Measurements from ENCODE around the gene CD4.

CD4 gene

DNA sequence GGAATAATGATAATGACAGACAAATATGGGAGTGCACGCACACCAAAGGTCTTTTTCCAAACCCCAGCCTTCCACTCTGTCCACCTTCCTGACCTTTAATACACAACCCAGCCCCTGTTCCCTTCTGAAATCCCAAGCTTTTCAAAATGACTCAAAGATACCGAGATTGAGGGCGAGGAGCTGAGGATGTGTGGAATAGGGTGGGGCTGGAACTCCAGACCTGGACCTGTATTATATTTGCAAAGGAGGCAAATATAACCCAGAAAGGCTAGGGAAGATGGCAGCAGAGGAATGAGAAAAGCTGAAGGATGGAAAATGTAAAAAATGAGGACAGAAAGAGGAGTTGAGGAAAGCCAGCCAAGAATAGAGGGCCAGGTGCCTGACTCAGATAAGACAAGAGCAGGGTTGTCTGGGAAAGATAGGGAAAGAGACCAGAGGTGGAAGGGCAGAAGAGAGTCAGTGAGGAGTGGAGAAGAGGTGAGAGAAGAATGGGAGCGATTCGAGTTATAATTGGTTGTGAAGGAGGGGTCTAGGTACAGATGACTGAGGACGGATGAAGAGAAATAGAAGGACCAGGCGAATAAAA is 24.2 kb upstream of the CD4 start:
- DNase-seq (ENCODE audit: low spot score), result no peak

GRCh38 chr12:6765634-6766581 is 23.4 kb upstream of the CD4 start, which contains the start of gene PTMS:
Gene PTMS, plus strand, starts transcription at chr12:6766363. Its CDS starts 343 bp downstream, at chr12:6766706.
- no peak for DNase-seq (ENCODE audit: low spot score)

GRCh38 chr12:6766651-6767349 is 22.5 kb upstream of the CD4 start:
- DNase-seq (ENCODE audit: low spot score), result no peak

DNA sequence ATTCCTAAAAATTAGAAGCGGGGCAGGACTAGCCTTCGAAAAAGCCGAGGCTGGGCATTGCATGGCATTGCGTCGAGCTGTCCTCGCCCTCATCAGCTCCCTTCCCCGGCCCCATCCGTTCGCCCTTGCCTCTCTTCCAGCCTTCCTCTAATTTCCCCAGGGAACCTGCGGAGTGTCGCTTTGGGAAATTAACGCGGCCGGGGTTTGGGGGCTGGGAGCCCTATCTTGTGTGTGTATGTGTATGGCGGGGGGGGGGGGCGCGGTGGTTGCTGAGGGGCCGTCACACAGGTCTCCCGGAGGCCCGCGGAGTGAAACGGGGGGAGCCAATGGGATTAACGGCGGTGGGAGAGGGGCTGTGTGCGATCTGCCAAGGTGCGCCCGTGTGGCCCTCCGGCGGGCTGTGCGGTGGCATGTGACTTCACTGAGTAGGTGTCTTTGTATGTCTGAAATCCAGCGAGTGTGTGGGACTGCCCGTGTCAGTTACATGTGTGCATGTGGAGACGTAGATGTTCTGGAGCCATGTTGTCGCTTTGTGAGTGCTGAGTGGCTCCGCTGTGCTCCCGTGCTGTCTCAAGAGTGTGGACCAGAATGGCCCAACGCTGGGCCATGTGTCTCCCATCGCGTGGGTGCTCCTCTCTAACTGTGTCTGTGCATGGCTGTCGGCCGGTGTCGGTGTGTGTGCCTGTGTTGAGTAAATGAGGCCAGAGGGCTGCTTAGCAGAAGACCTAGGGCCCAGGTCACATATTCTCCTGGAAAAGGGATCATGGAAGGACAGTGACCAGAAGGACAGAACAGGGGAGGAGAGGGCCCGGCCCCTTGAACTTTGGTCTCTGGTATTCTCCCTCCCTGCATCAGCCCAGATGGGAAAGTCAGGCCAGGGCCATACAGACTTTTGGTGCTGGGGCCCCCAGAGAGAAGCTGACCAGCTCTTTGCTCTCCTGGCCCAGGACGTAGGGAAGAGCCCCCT is 21.7 kb upstream of the CD4 start:
- no peak for DNase-seq (ENCODE audit: low spot score)

- no peak for DNase-seq (ENCODE audit: low spot score)
Measured at GRCh38 chr12:6768437-6768914, 20.9 kb upstream of the CD4 start.

- DNase-seq (ENCODE audit: low spot score), result no peak
Measured at GRCh38 chr12:6768990-6769389, 20.3 kb upstream of the CD4 start.

DNA sequence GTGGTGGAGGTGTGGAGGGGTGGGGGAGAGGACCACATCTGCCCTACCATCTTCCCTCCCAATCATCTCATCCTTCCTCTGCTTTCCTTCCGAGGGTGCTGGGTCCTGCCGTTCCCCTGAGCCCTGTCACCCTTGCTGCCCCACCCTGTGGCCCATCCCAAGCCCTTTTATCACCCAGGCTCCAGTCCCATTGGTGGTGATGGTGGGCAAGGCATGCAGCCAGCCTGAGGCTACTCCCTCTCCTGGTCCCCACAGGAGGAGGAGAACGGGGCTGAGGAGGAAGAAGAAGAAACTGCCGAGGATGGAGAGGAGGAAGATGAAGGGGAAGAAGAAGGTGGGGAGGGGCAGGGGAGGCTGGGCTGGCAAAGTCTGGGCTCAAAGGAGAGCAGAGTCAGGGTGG is 19.7 kb upstream of the CD4 start:
- no peak for DNase-seq (ENCODE audit: low spot score)

DNA sequence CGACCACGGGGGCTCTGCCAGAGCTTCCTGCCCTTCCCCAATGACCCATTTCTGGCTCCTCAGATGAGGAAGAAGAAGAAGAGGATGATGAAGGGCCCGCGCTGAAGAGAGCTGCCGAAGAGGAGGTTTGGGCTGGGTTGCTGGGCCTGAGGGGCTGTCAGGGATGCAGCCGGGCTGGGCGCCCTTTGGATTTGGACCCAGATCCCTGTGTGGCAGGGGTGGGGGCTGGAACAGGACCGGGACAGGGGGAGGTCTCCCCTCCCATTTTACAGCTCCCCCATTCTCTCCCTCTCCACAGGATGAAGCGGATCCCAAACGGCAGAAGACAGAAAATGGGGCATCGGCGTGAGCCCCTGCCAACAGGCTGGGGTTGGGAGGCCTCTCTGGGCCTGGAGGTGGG is 19.2 kb upstream of the CD4 start:
- DNase-seq (ENCODE audit: low spot score), result no peak

DNA sequence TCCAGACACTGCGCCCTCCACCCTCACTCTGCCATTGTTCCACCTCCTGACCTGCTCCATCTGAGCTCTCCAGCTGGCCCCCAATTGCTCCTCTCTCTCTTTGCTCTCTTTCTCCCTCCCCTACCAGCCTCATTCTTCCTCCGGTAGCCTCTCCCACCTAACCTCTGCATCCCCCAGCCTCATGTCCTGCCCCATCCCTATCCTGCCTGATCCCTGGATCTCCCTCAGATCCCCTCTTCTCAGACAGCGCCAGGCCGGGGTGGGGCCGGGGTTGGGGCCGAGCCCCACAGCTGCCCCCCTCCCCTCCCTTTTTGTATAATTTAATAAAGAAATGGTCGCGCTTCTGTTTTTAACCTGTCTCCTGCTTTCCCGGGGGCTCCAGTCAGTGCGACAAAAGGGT is 18.7 kb upstream of the CD4 start:
- no peak for DNase-seq (ENCODE audit: low spot score)

GRCh38 chr12:6771091-6771495 is 18.2 kb upstream of the CD4 start:
- DNase-seq (ENCODE audit: low spot score), result no peak

DNA sequence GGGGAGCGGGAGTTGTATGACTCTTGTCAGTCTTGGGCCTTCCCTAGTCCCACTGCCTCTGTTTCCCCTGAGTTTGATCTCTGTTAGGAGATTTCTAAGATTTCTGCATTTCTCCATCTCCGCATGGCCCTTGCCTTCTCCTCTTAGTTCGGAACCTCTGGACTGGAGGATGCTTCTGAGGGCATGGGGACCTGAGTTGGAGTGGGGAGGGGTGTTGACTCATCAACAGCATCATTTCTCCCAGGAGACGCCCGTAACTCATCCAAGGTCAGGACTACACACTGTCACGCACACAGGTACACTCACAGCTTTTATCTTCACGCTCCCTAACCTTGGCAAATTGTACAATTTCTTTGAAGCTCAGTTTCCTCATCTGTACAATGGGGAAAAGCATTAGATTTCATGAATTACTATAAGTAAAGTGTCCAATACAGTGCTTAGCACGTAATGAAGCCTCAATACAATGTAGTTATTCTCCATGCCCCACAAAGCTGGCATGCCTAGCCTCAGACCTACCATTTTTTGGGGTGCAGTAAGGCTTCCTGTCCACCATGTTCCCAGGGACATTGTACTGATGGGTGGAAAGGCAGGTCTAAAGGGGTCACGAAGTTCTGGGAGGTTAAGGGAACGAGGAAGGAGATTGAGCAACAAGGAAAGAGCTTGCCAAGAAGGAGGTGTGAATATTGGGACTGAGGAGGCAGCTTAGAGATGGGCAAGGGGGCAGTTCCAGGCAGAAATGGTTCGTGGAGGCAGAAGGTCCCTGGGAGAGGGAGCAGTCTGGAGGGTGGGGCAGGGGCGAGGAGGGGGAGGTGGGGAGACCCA is 17.6 kb upstream of the CD4 start:
- DNase-seq (ENCODE audit: low spot score), result no peak

DNA sequence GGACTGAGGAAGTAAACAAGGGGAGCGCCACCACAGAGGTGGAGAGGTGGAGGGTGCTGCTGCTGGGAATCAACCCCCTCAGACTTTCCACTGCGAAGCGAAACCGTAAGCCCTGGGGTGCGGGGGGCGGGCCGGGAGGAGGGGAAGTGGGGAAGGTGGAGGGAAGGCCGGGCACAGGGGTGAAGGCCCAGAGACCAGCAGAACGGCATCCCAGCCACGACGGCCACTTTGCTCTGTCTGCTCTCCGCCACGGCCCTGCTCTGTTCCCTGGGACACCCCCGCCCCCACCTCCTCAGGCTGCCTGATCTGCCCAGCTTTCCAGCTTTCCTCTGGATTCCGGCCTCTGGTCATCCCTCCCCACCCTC is 17.0 kb upstream of the CD4 start, which contains the start of gene LAG3:
Gene LAG3 (plus strand): TSS at position 190 of the 365 bp plus-strand sequence. CDS start 333 bp downstream, outside the sequence.
- no peak for DNase-seq (ENCODE audit: low spot score)

GRCh38 chr12:6772726-6773589 is 16.4 kb upstream of the CD4 start:
- DNase-seq (ENCODE audit: low spot score), result no peak

GRCh38 chr12:6773590-6774351 is 15.6 kb upstream of the CD4 start:
- no peak for DNase-seq (ENCODE audit: low spot score)

- no peak for DNase-seq (ENCODE audit: low spot score)
Measured at GRCh38 chr12:6774499-6775062, 14.7 kb upstream of the CD4 start.

DNA sequence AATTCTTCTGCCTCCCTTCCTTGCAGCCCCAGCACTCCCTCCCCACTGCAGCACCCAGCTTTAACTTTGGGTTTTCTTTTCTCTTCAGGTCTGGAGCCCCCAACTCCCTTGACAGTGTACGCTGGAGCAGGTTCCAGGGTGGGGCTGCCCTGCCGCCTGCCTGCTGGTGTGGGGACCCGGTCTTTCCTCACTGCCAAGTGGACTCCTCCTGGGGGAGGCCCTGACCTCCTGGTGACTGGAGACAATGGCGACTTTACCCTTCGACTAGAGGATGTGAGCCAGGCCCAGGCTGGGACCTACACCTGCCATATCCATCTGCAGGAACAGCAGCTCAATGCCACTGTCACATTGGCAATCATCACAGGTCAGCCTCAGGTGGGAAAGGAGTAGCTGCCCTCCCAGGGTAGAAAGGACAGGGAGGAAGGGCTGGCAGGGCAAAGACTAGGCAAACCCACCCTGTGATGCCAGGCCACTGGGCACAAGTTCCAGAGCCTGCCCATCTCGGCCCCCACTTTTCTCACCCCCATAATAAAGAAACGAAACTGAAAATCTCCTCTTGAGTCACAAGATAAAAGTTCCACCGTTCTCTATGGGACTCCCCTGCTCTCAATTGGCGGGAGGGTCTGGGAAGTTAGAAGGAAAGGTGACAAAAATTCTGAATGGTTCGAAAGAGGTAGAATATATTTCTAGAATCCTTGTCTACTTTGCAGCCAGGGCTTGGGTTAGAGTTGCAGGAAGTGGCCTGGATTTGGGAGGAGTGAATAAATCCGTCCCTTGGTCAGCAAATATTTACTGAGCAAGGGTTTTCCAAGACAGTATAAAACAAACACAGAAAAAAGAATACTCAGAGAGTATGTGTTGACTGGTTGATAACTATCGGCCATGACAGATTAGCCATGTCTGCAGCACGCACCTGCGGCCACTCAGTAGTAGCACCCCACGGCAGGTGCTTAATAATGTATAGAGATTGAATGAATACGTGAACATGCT is 13.8 kb upstream of the CD4 start:
- no peak for DNase-seq (ENCODE audit: low spot score)

- no peak for DNase-seq (ENCODE audit: low spot score)
Measured at GRCh38 chr12:6777386-6777785, 11.9 kb upstream of the CD4 start.
